Astrocyte of the hippocampus (primary cell): ENCODE results near the gene GCH1.
"Not testable (repeated sequence)": the region's sequence is repeated elsewhere in the genome, so short reads cannot be mapped to it uniquely, and the experiment has no call there.

Experiments
- DNase-seq: peaks from one replicate; pipeline ENCODE4 v3.0.0; 2011; ENCODE audit warnings: low read depth, low spot score

GCH1 gene, protein sequence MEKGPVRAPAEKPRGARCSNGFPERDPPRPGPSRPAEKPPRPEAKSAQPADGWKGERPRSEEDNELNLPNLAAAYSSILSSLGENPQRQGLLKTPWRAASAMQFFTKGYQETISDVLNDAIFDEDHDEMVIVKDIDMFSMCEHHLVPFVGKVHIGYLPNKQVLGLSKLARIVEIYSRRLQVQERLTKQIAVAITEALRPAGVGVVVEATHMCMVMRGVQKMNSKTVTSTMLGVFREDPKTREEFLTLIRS

DNA sequence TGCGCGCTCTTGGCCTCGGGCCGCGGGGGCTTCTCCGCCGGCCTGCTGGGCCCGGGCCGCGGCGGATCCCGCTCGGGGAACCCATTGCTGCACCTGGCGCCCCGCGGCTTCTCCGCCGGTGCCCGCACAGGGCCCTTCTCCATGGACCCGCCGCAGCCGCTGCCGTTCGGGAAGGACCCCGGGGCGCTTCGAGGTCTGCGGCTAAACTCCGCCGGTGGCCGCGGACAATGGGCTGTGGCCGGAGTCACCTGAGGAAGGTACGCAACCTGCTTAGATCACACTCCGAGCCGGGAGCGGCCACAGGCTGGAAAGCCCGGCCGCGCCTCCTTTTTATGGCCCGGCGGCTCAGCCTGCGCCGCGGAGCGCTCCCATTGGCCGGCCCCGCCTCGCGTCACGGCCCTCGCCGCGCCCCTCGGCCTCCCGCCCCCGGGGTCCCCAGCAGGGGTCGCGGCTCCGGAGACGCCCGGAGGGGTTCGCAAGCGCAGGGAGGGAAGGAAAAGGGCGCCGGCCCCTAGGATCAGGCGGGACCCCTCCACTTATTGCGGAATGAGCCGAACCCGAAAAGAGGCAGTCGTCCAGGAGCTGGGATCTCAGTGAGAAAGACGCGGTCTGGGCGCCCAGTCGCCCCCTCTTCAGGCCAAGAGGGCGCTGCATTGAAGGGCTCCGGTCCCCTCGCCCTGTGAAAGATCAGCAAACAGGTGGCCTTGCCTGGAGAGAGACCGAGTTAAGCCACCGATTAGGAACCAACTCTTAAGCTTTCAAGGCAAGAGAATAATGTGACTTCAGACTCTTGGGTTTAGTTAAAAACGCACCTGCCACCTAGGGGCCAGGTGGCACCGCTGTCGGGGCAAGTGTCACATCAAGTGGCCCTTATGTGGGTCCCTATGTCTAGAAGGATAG, at the start of gene GCH1:
GCH1 (minus strand) TSS at position 306 of the 900 bp plus-strand sequence; CDS start at position 143, 163 bp downstream.
- DNase-seq: peak; percentile 85

DNA sequence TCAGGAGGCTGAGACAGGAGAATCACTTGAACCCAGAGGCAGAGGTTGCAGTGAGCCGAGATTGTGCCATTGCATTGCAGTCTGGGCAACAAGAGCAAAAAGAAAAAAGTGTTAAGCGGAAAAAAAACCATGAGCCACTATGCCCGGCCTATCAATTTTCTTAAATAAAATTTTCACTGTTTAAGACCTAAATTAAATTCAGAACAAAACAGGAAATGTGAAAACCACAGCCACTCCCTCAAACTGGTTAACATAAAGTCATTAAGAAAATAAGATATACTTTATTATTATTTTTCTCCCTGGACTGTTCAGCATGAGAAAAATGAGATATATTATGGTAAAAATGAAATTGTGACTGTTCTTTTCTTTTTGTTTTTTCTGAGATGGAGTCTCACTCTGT, 44.6 kb upstream of the GCH1 start:
- no peak for DNase-seq

DNA sequence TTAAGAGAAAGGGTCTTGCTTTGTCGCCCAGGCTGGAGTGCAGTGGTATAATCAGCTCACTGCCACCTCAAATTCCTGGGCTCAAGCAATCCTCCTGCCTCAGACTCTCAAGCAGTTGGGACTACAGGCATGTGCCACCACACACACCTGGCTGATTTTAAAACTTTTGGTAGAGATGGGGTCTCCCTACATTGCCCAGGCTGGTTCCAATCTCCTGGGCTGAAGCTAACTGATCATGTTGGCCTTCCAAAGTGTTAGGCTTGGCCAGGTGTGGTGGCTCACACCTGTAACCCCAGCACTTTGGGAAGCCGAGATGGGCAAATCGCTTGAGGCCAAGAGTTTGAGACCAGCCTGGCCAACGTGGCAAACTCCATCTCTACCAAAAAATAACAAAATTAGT, 43.9 kb upstream of the GCH1 start:
- DNase-seq: no peak

DNA sequence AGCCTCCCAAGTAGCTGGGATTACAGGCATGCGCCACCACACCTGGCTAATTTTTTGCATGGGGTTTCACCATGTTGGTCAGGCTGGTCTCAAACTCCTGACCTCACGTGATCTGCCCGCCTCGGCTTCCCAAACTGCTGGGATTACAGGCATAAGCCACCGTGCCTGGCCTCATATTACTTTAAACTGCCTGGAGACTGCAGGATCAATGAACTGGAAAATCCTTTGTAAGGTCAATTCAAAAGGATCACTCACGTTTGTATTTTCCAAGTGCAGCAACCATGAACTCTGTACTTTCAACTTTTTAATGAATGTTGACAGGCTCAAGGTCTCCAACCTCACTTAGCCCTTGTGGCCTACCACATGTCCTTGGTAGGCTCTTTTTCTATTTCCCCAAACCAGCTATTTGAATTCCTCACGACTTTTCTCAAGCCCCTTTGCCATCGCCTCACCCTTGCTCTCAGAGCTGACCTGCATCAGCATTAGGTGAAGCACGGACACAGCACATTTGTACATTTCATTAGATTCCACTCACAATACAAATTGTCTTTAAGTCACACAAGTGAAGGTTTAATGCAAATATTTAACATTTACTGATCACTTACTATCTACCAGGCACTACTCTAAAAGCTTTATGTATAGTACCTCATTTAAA, 42.2 kb upstream of the GCH1 start:
- DNase-seq: no peak

DNA sequence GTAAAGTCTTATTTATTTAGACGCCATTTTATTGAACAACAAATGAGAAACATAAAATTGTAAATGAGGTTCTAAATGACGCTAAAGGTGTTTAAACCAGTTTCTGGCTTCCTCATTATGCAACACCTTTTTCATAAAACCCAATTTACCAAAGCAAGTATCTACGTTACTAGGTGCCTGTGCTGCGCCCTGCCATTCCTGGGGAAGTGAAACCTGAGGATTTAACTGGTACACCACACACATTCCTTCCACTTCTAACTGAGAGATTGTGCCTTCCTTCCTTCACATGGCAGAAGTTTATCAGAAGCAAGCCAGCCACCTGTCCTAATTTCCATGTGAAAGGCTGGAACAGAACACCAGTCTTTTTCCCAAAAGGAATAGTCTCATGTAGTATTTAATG, 40.3 kb upstream of the GCH1 start:
- no peak for DNase-seq

DNA sequence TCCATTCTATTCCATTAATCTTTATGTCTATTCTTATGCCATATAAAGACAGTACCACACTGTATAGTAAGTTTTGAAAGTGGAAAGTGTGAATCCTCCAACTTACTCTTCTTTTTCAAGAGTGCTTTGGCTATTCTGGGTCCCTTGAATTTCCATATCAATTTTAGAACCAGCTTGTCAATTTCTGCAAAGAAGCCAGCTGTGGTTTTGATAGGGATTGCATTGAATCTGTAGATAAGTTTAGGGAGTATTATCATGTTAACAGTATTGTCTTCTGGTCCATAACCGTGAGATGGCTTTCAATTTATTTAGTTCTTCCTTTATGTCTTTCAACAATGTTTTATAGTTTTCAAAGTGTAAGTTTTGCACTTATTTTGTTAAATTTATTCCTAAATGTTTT, 34.2 kb upstream of the GCH1 start:
- DNase-seq: no peak

DNA sequence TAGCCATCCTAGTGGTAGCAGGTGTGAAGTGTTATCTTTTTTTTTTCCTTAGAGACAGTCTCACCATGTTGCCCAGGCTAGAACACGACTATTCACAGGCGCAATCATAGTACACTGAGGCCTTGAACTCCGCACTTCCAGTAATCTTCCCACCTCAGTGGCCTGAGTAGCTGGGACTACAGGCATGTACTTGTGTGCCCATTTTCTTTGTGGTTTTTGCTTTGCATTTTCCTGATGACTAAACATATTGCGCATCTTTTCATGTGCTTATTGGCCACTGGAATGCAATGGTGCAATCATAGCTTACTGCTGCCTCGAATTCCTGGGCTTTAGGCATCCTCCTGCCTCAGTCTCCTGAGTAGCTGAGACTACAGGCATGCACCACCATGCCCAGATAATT, 33.3 kb upstream of the GCH1 start:
- peak; percentile 11 for DNase-seq

DNA sequence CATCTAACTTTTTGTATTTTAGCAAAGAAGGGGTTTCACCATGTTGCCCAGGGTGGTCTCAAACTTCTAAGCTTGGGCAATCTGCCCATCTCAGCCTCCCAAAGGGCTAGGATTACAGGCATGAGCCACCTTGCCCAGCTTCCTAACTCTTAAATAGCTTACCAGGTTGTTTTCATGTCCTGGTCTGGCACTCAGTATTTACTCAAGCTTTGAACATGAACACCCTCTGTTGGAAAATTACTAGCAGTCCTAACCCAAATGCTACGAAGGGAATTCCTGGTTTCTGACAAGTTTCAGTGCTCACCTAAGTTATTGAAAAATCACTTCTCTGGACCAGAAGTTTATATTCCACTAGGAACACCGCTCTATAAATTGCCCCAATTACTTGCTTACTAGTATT, 32.5 kb upstream of the GCH1 start:
- DNase-seq: no peak

DNA sequence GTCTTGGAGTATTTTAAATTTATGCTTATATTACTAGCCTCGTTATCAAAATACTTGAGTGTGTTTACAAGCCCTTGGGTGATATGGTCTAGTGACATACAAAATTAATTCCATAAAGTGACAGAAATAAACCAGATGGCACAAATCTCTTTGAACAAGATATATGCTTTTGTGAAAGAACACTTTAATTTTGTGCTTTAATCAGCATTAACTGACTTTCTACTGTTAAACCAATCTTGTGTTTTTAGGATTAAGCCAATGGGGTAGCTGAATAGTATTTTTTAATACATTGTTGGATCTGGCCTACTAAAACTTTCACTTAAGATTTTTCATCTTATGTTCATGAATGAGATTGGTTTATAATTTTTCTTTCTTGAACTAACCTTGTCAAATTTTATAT, 30.4 kb upstream of the GCH1 start:
- DNase-seq: no peak

DNA sequence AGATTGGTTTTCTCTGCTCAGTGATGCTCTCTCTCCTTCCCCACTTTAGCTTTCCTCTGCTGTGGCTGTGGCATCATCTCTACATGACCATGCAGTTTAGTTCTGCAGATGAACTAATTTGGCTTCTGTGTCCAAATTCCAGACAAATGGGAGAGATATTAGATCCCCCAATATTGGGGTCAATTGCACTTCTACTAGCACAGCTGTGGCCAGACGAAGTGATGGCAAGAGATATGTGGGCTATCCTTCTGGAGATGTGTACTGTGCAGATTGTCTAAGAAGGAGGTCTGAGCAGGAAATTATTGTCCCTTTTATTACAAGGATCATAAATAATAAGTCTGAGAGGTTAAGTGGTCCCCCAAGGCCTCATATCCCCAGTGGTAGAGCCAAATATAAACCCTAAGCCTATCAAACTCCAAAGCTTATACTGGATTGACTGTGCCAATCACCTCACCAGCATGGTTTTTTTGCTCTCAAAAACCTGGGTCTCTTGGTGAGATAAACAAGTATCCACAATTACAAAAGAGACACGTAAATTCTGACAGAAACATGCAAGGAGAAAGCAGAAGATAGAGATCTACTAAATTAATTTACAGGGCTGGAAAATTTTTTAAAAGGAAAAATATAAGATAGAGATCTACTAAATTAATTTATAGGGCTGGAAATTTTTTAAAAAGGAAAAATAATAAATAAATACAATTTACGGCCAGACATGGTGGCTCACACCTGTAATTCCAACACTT, 29.1 kb upstream of the GCH1 start:
- DNase-seq: no peak

DNA sequence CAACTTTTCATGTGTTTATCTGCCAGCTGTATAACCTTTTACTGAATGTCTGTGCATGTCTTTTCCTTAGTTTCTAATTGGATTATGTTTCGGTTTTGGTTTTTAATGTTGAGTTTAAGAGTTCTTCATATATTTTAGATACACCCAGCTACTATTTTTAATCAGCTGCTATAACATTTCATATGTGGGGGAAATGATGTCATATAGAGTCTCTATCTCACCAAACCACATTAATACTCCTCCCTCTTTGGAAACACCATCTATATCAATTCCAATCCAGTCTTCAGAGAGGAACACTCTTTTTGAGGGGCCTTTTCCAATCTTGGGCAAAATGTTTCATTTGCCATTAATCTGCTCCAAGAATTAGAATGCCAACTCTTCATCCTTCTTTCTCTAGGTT, 28.5 kb upstream of the GCH1 start:
- no peak for DNase-seq

DNA sequence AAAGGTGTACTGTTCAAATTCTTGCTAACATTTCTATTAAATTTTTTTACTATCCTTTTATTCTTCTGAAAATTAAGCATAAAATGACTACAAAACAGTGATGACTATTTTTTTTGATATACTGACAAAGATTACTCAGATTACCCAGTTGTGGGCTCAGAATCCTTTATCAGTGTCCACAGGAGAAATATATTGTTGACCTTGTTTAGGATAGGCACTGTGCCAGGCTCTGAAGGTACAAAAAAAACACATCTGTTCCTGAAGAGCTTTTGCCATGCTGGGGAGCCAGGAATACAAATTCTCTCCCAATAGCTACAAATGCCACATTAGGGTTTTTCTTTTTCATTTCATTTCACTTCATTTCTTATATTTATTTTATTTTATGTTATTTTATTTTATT, 26.9 kb upstream of the GCH1 start:
- DNase-seq: no peak

DNA sequence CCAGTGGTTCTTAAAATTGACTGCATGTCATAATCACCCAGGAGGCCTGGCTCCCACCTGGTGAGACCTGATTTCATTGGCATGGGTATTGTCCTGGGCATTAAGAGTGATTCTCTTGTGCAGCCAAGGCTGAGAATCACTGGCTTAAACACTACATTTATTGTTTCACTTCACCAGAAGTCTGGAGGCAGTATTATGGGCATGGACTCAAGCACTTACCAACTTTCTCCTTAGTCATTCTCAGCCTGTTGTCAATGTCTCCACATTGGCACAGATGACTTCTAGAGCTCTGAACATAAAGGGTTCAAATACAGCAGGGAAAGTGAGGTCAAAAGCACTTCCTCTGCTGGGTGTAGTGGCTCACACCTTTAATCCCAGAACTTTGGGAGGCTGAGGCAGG, 25.6 kb upstream of the GCH1 start:
- no peak for DNase-seq

DNA sequence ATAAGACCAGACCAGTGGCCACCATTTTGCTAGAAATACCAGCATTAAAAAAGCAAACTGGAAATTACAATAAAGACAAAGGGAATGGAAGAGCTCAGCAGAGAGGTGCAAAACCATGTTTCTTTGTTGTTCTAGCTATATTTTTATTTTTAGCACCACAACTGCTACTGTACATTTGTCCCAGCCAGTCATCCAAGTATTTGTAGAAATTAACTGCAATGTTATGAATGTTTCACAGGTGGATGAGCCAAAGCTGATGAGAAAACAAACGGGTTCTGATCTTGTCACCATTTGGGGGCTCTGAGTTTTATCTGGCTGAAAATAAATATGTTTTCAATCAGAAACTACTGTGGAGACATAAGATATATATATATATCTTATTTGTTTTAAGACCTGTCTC, 24.9 kb upstream of the GCH1 start:
- no peak for DNase-seq

DNA sequence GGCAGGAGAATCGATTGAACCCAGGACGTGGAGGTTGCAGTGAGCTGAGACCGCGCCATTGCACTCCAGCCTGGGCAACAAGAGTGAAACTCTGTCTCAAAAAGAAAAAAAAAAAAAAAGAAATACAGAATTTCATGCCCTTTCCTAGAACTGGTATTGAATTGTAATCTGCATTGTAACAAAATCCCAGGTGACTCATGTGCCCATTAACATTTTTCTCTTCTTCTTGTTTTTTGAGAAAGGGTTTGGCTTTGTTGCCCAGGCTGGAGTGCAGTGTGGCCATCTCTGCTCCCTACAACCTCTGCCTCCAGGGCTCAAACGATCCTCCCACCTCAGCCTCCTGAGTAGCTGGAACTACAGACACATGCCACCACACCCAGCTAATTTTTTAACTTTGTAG, 23.9 kb upstream of the GCH1 start:
- DNase-seq: not testable (repeated sequence)

DNA sequence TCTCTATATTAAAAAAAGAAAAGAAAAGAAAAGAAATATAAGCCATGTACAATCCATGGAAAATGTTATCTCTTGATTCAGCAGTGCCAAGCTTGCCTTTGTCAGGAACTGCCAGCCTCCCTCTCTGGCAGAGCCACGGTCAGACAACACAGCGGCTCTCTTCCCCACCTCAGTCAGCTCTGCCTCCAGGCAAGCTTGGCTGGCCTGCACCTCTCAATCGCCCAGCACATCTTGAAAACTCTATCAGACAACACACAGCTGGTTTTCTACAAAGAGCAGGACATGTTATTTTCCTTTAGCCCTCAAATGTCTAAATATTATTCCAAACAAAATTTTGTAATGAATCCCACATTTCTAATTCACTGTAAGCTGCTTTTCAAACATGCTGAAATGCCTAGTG, 20.0 kb upstream of the GCH1 start:
- no peak for DNase-seq

DNA sequence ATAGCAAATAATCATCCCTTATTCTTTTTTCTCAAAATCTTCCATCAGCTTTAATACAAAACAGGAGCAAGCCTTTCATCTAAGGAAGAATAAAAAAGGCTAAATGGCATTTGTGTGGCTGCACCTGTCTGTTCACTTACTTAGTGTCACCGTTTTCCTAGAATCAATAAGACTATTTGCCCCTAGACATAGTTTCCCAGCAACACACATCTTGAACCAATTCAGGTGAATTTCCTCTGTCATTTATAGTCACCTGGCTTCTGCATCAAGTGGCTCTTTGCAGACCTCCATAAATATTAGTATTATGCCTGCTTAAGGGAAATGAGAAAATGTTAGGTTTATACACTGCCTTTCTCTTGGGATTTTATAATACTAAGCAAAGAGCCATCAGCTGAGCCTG, 17.4 kb upstream of the GCH1 start:
- DNase-seq: no peak

DNA sequence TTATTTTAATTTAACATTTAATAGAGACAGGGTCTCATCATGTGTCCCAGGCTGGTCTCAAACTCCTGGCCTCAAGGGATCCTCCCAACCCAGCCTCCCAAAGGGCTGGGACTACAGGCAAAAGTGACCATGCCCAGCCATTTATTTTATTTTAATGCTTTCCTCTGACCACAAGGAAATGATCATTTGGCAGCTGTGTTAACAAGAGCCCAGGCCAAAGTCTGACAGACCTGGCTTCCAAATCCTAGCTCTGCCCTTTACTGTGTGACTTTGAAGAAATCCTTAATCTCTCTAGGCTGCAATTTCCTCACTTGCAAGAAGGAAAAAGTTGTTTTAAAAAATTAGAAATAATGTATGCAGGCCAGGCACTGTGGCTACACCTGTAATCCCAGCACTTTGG, 16.7 kb upstream of the GCH1 start:
- DNase-seq: no peak

DNA sequence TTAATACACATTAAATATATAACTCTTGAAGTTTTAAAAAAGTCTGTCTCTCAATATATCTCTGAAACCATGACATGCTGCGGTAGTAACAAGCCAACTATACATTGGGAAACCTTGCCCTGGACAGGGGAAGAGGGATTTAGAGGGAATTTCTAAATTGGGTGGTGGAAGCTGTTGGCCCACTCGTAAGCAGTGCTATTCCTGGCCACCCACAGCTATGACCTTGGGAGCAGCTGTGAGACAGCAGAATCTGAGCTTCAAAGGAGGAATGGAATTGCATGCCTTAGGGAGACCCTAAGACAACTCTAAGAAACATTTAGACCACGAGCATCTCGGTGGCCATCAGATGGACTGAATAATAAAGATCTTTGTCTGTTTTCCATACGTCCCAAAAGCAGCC, 15.8 kb upstream of the GCH1 start:
- DNase-seq: no peak

DNA sequence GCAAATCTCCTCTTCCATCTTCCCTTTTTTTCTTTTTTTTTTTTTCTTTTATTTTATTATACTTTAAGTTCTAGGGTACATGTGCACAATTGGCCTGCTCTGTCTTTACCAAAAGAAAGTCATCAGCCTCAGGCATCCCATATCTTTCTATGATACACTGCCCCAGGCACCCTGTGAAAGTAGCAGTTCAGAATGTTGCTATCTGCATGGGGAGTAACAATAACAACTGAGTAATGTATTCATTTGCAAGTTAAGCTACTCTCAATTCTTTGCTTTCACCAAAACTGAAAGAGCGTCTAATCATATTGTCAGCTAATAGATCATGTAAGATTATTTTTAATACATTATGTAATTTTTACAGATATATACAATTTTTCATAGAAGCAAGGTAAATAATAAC, 13.5 kb upstream of the GCH1 start:
- no peak for DNase-seq

DNA sequence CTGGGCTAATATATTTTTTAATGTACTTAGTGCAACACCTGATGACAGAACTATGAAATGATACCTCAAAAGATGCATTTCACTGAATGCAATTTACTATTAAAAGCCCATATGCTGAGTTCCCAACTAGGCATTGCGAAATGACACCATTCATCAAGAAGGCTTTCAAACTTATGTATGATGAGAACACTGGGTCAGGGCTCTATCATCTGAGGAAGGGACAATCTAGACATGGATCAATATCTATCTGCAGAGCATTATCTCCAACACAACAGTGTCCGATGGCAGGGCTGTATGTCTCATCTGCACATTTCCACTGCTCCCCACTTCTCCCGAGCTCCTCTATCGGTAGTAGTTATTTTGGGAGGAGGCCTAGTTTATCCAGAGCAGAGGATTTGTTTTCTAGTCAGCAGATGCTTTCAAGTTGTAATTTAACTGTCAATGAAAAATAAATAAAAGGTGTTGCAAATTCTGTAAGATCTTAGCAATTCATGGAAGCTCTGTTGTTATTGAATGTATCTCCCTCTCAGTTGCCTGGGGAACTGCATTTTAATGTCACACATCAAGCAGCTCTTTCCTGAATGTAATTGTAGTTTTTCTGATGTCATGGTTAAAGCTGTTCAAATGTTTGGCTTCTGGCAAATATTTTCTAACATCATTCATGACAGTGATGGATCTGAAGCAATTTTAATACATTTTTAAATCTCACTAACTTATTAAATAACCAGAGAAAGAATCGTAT, 7.4 kb upstream of the GCH1 start:
- DNase-seq: no peak
